ENCODE data around the gene S1PR1.

- TF ChIP-seq CTCF (IDR thresholded peaks at IDR 0.05), result no peak
- TF ChIP-seq EP300 (IDR thresholded peaks at IDR 0.05), result no peak
Observed at GRCh38 chr1:101281751-101282150, 44.9 kb downstream of the S1PR1 start.

All from sigmoid colon (tissue), 4 donors.